H9 (cell line): ENCODE results near the gene PIK3R5. TPM values are rescaled to one million over a fixed set of nuclear protein-coding genes. Genes with fewer than 3 reads are reported as not detected.

Experiments
- DNase-seq: peaks from one replicate; pipeline ENCODE4 v3.0.0-alpha.2; 2017
- H2AFZ ChIP-seq: one replicate; pipeline ENCODE4 v1.6.1; 2013; ENCODE audit warnings: mild to moderate bottlenecking, low read length, control low read depth, moderate library complexity
- H2AK5ac ChIP-seq: 2 replicates; pipeline ENCODE4 v1.6.1; 2013; ENCODE audit warnings: low read length, control low read depth, mixed read lengths; ENCODE audit not compliant: insufficient read length
- H2BK120ac ChIP-seq: one replicate; pipeline ENCODE4 v1.6.1; 2013; ENCODE audit warnings: low read depth, mild to moderate bottlenecking, low read length, control low read depth, inconsistent platforms; ENCODE audit not compliant: poor library complexity, severe bottlenecking
- H2BK12ac ChIP-seq: 2 replicates; pipeline ENCODE4 v1.6.1; 2013; ENCODE audit warnings: low read length, control low read depth, mixed read lengths, low read depth; ENCODE audit not compliant: insufficient read length
- H2BK15ac ChIP-seq: 2 replicates; pipeline ENCODE4 v1.6.1; 2013; ENCODE audit warnings: low read depth, low read length, control low read depth
- H2BK20ac ChIP-seq: one replicate; pipeline ENCODE4 v1.6.1; 2013; ENCODE audit warnings: low read depth, mild to moderate bottlenecking, low read length, control low read depth, inconsistent platforms; ENCODE audit not compliant: poor library complexity, severe bottlenecking
- H2BK5ac ChIP-seq: 2 replicates; pipeline ENCODE4 v1.6.1; 2013; ENCODE audit warnings: low read length, control low read depth, mixed read lengths; ENCODE audit not compliant: insufficient read length
- H3K14ac ChIP-seq: 2 replicates; pipeline ENCODE4 v1.6.1; 2013; ENCODE audit warnings: low read length, control low read depth; ENCODE audit not compliant: insufficient read depth
- H3K18ac ChIP-seq: 2 replicates; pipeline ENCODE4 v1.6.1; 2013; ENCODE audit warnings: low read depth, mild to moderate bottlenecking, mixed read lengths, low read length, control low read depth; ENCODE audit not compliant: insufficient read length
- H3K23ac ChIP-seq: 2 replicates; pipeline ENCODE4 v1.6.1; 2013; ENCODE audit warnings: low read length, control low read depth, mixed read lengths, low read depth; ENCODE audit not compliant: insufficient read length
- H3K23me2 ChIP-seq: 2 replicates; pipeline ENCODE4 v1.6.1; 2013; ENCODE audit warnings: low read depth, mild to moderate bottlenecking, mixed read lengths, low read length, control low read depth; ENCODE audit not compliant: insufficient read length, poor library complexity, severe bottlenecking
- H3K27ac ChIP-seq: 2 replicates; pipeline ENCODE4 v1.5.1; 2013; ENCODE audit warnings: low read length, control low read depth, mixed read lengths, low read depth; ENCODE audit not compliant: insufficient read length
- H3K27me3 ChIP-seq: 2 replicates; pipeline ENCODE4 v1.6.1; 2013; ENCODE audit warnings: low read length, control low read depth, inconsistent platforms; ENCODE audit not compliant: insufficient read depth
- H3K4ac ChIP-seq: 2 replicates; pipeline ENCODE4 v1.6.1; 2013; ENCODE audit warnings: low read depth, mild to moderate bottlenecking, control low read depth, inconsistent platforms, low read length, moderate library complexity
- H3K4me1 ChIP-seq: 2 replicates; pipeline ENCODE4 v1.6.1; 2013; ENCODE audit warnings: low read length, control low read depth, inconsistent platforms; ENCODE audit not compliant: insufficient read depth
- H3K4me2 ChIP-seq: 2 replicates; pipeline ENCODE4 v1.6.1; 2013; ENCODE audit warnings: low read length, control low read depth, mixed read lengths; ENCODE audit not compliant: insufficient read length, insufficient read depth
- H3K56ac ChIP-seq: 2 replicates; pipeline ENCODE4 v1.6.1; 2013; ENCODE audit warnings: low read depth, mild to moderate bottlenecking, mixed read lengths, low read length, control low read depth; ENCODE audit not compliant: insufficient read length
- H3K79me1 ChIP-seq: 2 replicates; pipeline ENCODE4 v1.6.1; 2013; ENCODE audit warnings: low read depth, mild to moderate bottlenecking, moderate library complexity, low read length, control low read depth, inconsistent platforms; ENCODE audit not compliant: insufficient read depth, poor library complexity, severe bottlenecking
- H3K79me2 ChIP-seq: 2 replicates; pipeline ENCODE4 v1.6.1; 2013; ENCODE audit warnings: low read length, control low read depth, inconsistent platforms; ENCODE audit not compliant: insufficient read depth
- H3K9ac ChIP-seq: 2 replicates; pipeline ENCODE4 v1.6.1; 2013; ENCODE audit warnings: low read length, control low read depth, mixed read lengths; ENCODE audit not compliant: insufficient read length; ENCODE audit errors: extremely low read depth
- H3K9me3 ChIP-seq: one replicate; pipeline ENCODE4 v1.6.1; 2013; ENCODE audit warnings: low read depth, low read length, inconsistent platforms; ENCODE audit not compliant: control insufficient read depth
- H3T11ph ChIP-seq: one replicate; pipeline ENCODE4 v1.6.1; 2013; ENCODE audit warnings: mild to moderate bottlenecking, low read length, control low read depth, inconsistent platforms
- H4K20me1 ChIP-seq: one replicate; pipeline ENCODE4 v1.6.1; 2013; ENCODE audit not compliant: control insufficient read depth, insufficient read length, insufficient read depth
- H4K5ac ChIP-seq: 2 replicates; pipeline ENCODE4 v1.6.1; 2013; ENCODE audit warnings: low read depth, mild to moderate bottlenecking, mixed read lengths, low read length, control low read depth; ENCODE audit not compliant: insufficient read length
- H4K8ac ChIP-seq: replicated peaks from 2 replicates; pipeline ENCODE4 v1.6.1; 2013; ENCODE audit warnings: low read length, control low read depth, mixed read lengths, low read depth; ENCODE audit not compliant: insufficient read length
- H4K91ac ChIP-seq: 2 replicates; pipeline ENCODE4 v1.6.1; 2013; ENCODE audit warnings: low read depth, mild to moderate bottlenecking, moderate library complexity, mixed read lengths, low read length, control low read depth; ENCODE audit not compliant: insufficient read length
- H3K27ac Mint-ChIP-seq, 3 experiments: 2 replicates in 2 of 3; 3 replicates in 1 of 3; pipeline ENCODE4 v1.8.0; 2020 to 2021; ENCODE audit warnings: mixed read lengths in 3 of 3, mild to moderate bottlenecking in 1 of 3, moderate library complexity in 1 of 3
- H3K27me3 Mint-ChIP-seq: 2 replicates; pipeline ENCODE4 v1.8.0; 2021; ENCODE audit warnings: low read depth, mild to moderate bottlenecking, moderate library complexity, mixed read lengths
- H3K36me3 Mint-ChIP-seq, 3 experiments: 2 replicates in 2 of 3; 3 replicates in 1 of 3; pipeline ENCODE4 v1.8.0; 2020 to 2021; ENCODE audit warnings: low read depth in 3 of 3, mixed read lengths in 3 of 3; ENCODE audit not compliant: insufficient read depth in 1 of 3
- H3K4me1 Mint-ChIP-seq, 2 experiments: 2 replicates each; pipeline ENCODE4 v1.8.0; 2020; ENCODE audit warnings: mixed read lengths in 2 of 2
- H3K4me3 Mint-ChIP-seq, 2 experiments: 2 replicates in 1 of 2; 3 replicates in 1 of 2; pipeline ENCODE4 v1.8.0; 2020 to 2021; ENCODE audit warnings: mild to moderate bottlenecking in 2 of 2, mixed read lengths in 2 of 2, moderate library complexity in 1 of 2
- H3K9me3 Mint-ChIP-seq, 2 experiments: 2 replicates in 1 of 2; 3 replicates in 1 of 2; pipeline ENCODE4 v1.8.0; 2020; ENCODE audit warnings: mild to moderate bottlenecking in 2 of 2, mixed read lengths in 2 of 2, moderate library complexity in 1 of 2
- CTCF ChIP-seq: fragments of 200-600 bp; sonication (generic); conservative IDR thresholded peaks from 3 replicates; pipeline ENCODE4 v1.8.0; 2021; ENCODE audit warnings: antibody characterized with exemption, mild to moderate bottlenecking
- WGBS: extraction: QIAGEN DNeasy Blood & Tissue Kit; methylation state at CpG from one replicate; pipeline ENCODE4 v1.1.7; 2013; ENCODE audit warnings: missing lambda C conversion rate, low lambda C conversion rate, mixed read lengths; ENCODE audit not compliant: insufficient read length; ENCODE audit errors: extremely low coverage; 5-methylcytosine and 5-hydroxymethylcytosine counted together
- total RNA-seq: library from RNA; stranded (reverse); gene quantifications from 2 replicates; pipeline ENCODE4 v1.2.1, GENCODE V29; 2021

The PIK3R5 gene
- total RNA-seq, 1 experiment from 2014 or later = 1.4 TPM

- H3K36me3 Mint-ChIP-seq = no peaks in the 10 kb centered on the region; a peak in 1 of 7 replicates
Observed at GRCh38 chr17:8861495-8862181, 103.9 kb downstream of the PIK3R5 start.

More at GRCh38 chr17:8861495-8862181, 103.9 kb downstream of the PIK3R5 start:
- no peak overlapping the region for H2BK5ac ChIP-seq
- H3K18ac ChIP-seq = no peak overlapping the region
- Mint-ChIP-seq H3K27ac (no peak overlapping the region), H3K4me1 (peaks cover 24 to 25% of the 10 kb centered on the region in 2 experiments), H3K4me3 (no peak overlapping the region), H3K27me3 (no peaks in the 10 kb centered on the region), H3K9me3 (no peaks in the 10 kb centered on the region; a peak in 1 of 5 replicates)
- H2BK12ac ChIP-seq = no peak overlapping the region
- no CpG with 5 or more reads among the region's 7 CpGs for WGBS
- H3K79me1 ChIP-seq = no peaks in the 10 kb centered on the region
- H3K79me2 ChIP-seq = no peaks in the 10 kb centered on the region
- H3K4me2 ChIP-seq = no peak overlapping the region
- H3K4ac ChIP-seq = no peak overlapping the region
- no peak overlapping the region for H4K8ac ChIP-seq
- no peak overlapping the region for H2BK20ac ChIP-seq
- no peaks in the 10 kb centered on the region for H3K23me2 ChIP-seq
- no peak overlapping the region for H4K5ac ChIP-seq
- no peak overlapping the region for H3T11ph ChIP-seq
- no peak for TF ChIP-seq CTCF
- no peak overlapping the region for H4K91ac ChIP-seq
- H3K14ac ChIP-seq = no peak overlapping the region
- H4K20me1 ChIP-seq = no peaks in the 10 kb centered on the region
- H2AFZ ChIP-seq = no peak overlapping the region
- peak; percentile 23 for DNase-seq
- H2BK15ac ChIP-seq = no peak overlapping the region
- no peak overlapping the region for H3K23ac ChIP-seq
- H2AK5ac ChIP-seq = no peak overlapping the region
- no peaks in the 10 kb centered on the region for H3K27me3 ChIP-seq
- H3K4me1 ChIP-seq = peaks cover 8% of the 10 kb centered on the region; the same call in 1 of the 2 replicates
- H3K56ac ChIP-seq = no peak overlapping the region
- H3K27ac ChIP-seq = no peak overlapping the region
- H2BK120ac ChIP-seq = no peak overlapping the region
- no peaks in the 10 kb centered on the region for H3K9me3 ChIP-seq
- H3K9ac ChIP-seq = no peak overlapping the region
